ENCODE measurements around the gene SUPT5H. TPM values are rescaled to one million over a fixed set of nuclear protein-coding genes. Genes with fewer than 3 reads are reported as not detected.

Gene SUPT5H
- total RNA-seq, 1 experiment from 2014 or later = 59.9 TPM

DNA sequence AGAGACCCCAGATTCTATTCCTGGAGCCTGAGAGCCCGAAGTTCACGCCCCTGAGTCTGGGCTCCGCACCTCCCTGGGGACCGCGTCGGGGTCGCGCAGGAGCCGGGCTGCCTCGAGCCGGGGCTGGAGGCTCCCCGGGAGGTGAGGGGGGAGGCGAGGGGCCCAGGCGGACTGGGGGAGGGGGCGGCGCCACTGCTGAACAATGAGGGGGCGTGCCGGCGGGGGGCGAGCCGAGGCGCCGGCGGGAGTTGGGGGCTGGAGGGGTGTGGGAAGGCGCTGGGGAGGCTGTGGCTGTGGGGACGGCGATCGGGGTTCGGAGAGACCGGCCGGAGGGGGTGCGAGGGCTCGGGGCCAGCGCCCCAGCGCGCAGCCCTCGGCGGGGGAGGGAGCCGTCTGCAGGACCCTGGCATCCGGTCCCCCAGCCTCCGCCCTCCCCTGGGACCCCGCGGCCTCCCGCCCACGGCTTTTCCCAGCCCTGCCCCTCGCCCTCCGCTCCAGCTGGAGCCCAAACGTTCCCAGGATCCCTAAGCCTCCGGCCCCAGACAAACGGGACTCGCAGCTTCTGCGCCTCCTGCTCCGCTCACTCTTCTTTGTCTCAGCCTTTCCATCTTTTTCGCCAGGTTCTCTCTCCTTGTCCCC lies 32.0 kb upstream of the SUPT5H start:
- peak overlapping the region; percentile 90 for H3K9ac ChIP-seq (ENCODE audit: low read length)
- no peaks in the 10 kb centered on the region for H3K27me3 ChIP-seq (ENCODE audit: low read length)
- DNase-seq = no peak
- intact Hi-C loops (cut with micrococcal nuclease) = loop anchor here (2.0 kb wide), 1 partner anchor 17 kb away; no protein-coding TSS in a partner anchor
- H4K20me1 ChIP-seq (ENCODE audit: low read length) = peaks cover 4% of the 10 kb centered on the region
- H3K9me3 ChIP-seq (ENCODE audit: low read length) = no peaks in the 10 kb centered on the region
- TF ChIP-seq EZH2 (IDR thresholded peaks at IDR 0.05; ENCODE audit: low read length, unreplicated experiment) (no peak), EZH2phosphoT487 (IDR thresholded peaks at IDR 0.05; ENCODE audit: borderline replicate concordance, low read length) (no peak)
- TF ChIP-seq, protein P1, sequence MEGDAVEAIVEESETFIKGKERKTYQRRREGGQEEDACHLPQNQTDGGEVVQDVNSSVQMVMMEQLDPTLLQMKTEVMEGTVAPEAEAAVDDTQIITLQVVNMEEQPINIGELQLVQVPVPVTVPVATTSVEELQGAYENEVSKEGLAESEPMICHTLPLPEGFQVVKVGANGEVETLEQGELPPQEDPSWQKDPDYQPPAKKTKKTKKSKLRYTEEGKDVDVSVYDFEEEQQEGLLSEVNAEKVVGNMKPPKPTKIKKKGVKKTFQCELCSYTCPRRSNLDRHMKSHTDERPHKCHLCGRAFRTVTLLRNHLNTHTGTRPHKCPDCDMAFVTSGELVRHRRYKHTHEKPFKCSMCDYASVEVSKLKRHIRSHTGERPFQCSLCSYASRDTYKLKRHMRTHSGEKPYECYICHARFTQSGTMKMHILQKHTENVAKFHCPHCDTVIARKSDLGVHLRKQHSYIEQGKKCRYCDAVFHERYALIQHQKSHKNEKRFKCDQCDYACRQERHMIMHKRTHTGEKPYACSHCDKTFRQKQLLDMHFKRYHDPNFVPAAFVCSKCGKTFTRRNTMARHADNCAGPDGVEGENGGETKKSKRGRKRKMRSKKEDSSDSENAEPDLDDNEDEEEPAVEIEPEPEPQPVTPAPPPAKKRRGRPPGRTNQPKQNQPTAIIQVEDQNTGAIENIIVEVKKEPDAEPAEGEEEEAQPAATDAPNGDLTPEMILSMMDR (conservative IDR thresholded peaks at IDR 0.05; ENCODE audit: low read depth, low read length) = no peak
- H3K27ac ChIP-seq (ENCODE audit: low read length) = peak overlapping the region; percentile 53
- no peak for ATAC-seq
- H3K4me3 ChIP-seq (ENCODE audit: low read length) = peak overlapping the region; percentile 93
- H3K79me2 ChIP-seq (ENCODE audit: low read length) = peaks cover 5% of the 10 kb centered on the region
- peaks cover 28% of the 10 kb centered on the region for H3K4me1 ChIP-seq (ENCODE audit: insufficient read depth, low read length)
- peaks cover under 1% of the 10 kb centered on the region for H3K36me3 ChIP-seq (ENCODE audit: low read depth, low read length)
- no TSS peak for BruUV-seq (replicated peaks)
- H2AFZ ChIP-seq (ENCODE audit: low read length) = peak overlapping the region; percentile 65; the same call in 1 of the 2 replicates
- POLR2A ChIA-PET (ENCODE audit: unreplicated experiment) = interaction anchor here (0.5 kb wide), 1 partner anchor 16 kb away, joined by 3 read pairs; no protein-coding TSS in a partner anchor
- peak overlapping the region; percentile 98 for H3K4me2 ChIP-seq (ENCODE audit: low read length)
- CTCF ChIA-PET = no interaction called here
- no peaks in the 10 kb centered on the region for H3F3A ChIP-seq (ENCODE audit: low read length, unreplicated experiment)
- H3K9me2 ChIP-seq (replicated peaks; ENCODE audit: low read length) = no peaks in the 10 kb centered on the region

DNA sequence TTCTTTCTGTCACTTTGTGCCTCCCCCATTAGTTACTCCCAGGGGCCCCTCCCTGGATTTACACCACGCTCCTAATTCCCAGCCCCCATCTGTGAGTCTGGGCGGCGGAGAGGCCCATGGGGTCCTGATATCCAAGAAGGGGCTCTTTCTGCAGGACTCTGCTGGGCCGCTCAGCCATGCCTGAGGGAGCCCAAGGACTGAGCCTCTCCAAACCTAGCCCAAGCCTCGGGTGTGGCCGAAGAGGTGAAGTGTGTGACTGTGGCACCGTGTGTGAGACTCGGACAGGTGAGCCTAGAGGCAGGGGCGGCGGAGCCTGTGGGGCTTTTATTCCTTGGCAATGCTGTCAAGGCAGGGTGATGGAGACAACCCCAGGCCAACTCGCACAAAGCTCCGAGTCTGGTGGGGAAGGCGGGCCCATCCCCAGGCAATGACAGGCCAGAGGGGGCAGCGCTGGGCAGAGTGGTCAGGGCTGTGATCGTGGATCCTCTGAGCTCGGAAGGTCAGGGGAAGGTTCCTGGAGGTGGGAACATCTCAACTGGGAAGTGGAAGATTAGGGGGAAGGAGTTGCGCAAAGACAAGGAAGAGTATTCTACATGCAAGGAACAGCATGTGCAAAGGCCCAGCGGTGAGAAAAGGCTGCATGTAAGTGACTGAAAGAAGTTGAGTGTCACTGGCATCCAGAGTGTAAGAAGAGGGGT lies 31.3 kb upstream of the SUPT5H start:
- intact Hi-C loops (cut with micrococcal nuclease) = loop anchor here (2.0 kb wide), 1 partner anchor 17 kb away; no protein-coding TSS in a partner anchor
- peaks cover 23% of the 10 kb centered on the region for H3K4me1 ChIP-seq (ENCODE audit: insufficient read depth, low read length)
- H3K9ac ChIP-seq (ENCODE audit: low read length) = peak overlapping the region; percentile 90
- no peaks in the 10 kb centered on the region for H3K9me3 ChIP-seq (ENCODE audit: low read length)
- H3K36me3 ChIP-seq (ENCODE audit: low read depth, low read length) = no peaks in the 10 kb centered on the region; the same call in 1 of the 2 replicates
- peak overlapping the region; percentile 65; the same call in 1 of the 2 replicates for H2AFZ ChIP-seq (ENCODE audit: low read length)
- peak overlapping the region; percentile 93 for H3K4me3 ChIP-seq (ENCODE audit: low read length)
- ChIA-PET POLR2A (ENCODE audit: unreplicated experiment) (interaction anchor here (0.5 kb wide), 1 partner anchor 17 kb away, joined by 3 read pairs; no protein-coding TSS in a partner anchor), CTCF (no interaction called here)
- H3K9me2 ChIP-seq (replicated peaks; ENCODE audit: low read length) = no peaks in the 10 kb centered on the region
- no TSS peak for BruUV-seq (replicated peaks)
- peak overlapping the region; percentile 98 for H3K4me2 ChIP-seq (ENCODE audit: low read length)
- ATAC-seq = no peak
- H3K27ac ChIP-seq (ENCODE audit: low read length) = 0 out of 2 replicates have a peak overlapping the region, but pooled peaks have one; percentile 53
- no peak for TF ChIP-seq EZH2phosphoT487 (IDR thresholded peaks at IDR 0.05; ENCODE audit: borderline replicate concordance, low read length)
- TF ChIP-seq, protein P1 (conservative IDR thresholded peaks at IDR 0.05; ENCODE audit: low read depth, low read length) = peak; percentile 42; the same call in 1 of the 2 replicates
- TF ChIP-seq EZH2 (IDR thresholded peaks at IDR 0.05; ENCODE audit: low read length, unreplicated experiment) = no peak
- H4K20me1 ChIP-seq (ENCODE audit: low read length) = no peaks in the 10 kb centered on the region
- H3K27me3 ChIP-seq (ENCODE audit: low read length) = no peaks in the 10 kb centered on the region
- no peaks in the 10 kb centered on the region for H3F3A ChIP-seq (ENCODE audit: low read length, unreplicated experiment)
- H3K79me2 ChIP-seq (ENCODE audit: low read length) = no peaks in the 10 kb centered on the region
- no peak for DNase-seq
